Endothelial cell (in vitro differentiated cells): Measurements from ENCODE around the gene BTN1A1. TPM values are rescaled to one million over a fixed set of nuclear protein-coding genes. Genes with fewer than 3 reads are reported as not detected.
"Not testable (repeated sequence)": the region's sequence is repeated elsewhere in the genome, so short reads cannot be mapped to it uniquely, and the experiment has no call there.

Experiments used
- DNase-seq: peaks from one replicate; pipeline ENCODE4 v3.0.0; 2021; ENCODE audit warnings: low spot score
- H3K27ac Mint-ChIP-seq: one replicate; pipeline ENCODE4 v1.8.0; 2021; ENCODE audit warnings: mixed read lengths, inconsistent platforms; ENCODE audit not compliant: unreplicated experiment
- H3K27me3 Mint-ChIP-seq: one replicate; pipeline ENCODE4 v1.8.0; 2021; ENCODE audit warnings: mild to moderate bottlenecking, moderate library complexity, mixed read lengths, inconsistent platforms; ENCODE audit not compliant: unreplicated experiment
- H3K36me3 Mint-ChIP-seq: one replicate; pipeline ENCODE4 v1.8.0; 2021; ENCODE audit warnings: mild to moderate bottlenecking, low read depth, mixed read lengths, inconsistent platforms; ENCODE audit not compliant: unreplicated experiment
- H3K4me1 Mint-ChIP-seq: one replicate; pipeline ENCODE4 v1.8.0; 2021; ENCODE audit warnings: mild to moderate bottlenecking, mixed read lengths, inconsistent platforms; ENCODE audit not compliant: unreplicated experiment
- H3K4me3 Mint-ChIP-seq: one replicate; pipeline ENCODE4 v1.8.0; 2021; ENCODE audit warnings: mild to moderate bottlenecking, mixed read lengths, inconsistent platforms; ENCODE audit not compliant: unreplicated experiment
- H3K9me3 Mint-ChIP-seq: one replicate; pipeline ENCODE4 v1.8.0; 2021; ENCODE audit warnings: mixed read lengths, inconsistent platforms; ENCODE audit not compliant: unreplicated experiment
- CTCF ChIP-seq: fragments of 200-600 bp; sonication (generic); IDR thresholded peaks from one replicate; pipeline ENCODE4 v1.5.0; 2021; ENCODE audit warnings: antibody characterized with exemption; ENCODE audit not compliant: unreplicated experiment
- total RNA-seq: library from RNA; stranded (reverse); fragmentation: NEBNext Ultra II Directional; extraction: Animal tissue kit (Norgen Biotek cat#: 25700); gene quantifications from one replicate; pipeline ENCODE4 v1.2.1, GENCODE V29; 2021; ENCODE audit not compliant: unreplicated experiment

Gene BTN1A1
- total RNA-seq, 1 donor from 2014 or later: 1.4 TPM

DNA sequence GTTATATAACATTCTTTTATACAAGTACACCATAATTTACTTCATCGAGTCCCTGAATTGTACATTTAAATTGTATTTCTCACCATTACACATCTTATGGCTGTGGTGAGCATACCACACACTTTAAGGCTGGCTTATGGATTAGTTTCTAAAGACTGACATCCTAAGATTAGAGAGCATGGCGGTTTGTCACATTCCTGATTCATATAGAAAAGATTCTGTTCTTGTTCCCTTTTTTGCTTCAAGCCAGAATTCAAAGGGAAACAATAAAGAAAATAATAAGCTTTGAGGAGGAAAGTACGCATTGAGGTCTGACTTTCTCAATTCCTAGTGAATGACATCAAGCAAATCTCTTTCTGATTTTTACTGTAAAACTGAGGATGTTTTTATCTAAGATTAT is 2.5 kb downstream of the BTN1A1 start:
- Mint-ChIP-seq H3K36me3 (no peaks in the 10 kb centered on the region), H3K27ac (no peak overlapping the region), H3K4me1 (peaks cover 23% of the 10 kb centered on the region), H3K9me3 (no peaks in the 10 kb centered on the region), H3K27me3 (peaks cover 8% of the 10 kb centered on the region), H3K4me3 (no peak overlapping the region)
- no peak for DNase-seq
- no peak for TF ChIP-seq CTCF

DNA sequence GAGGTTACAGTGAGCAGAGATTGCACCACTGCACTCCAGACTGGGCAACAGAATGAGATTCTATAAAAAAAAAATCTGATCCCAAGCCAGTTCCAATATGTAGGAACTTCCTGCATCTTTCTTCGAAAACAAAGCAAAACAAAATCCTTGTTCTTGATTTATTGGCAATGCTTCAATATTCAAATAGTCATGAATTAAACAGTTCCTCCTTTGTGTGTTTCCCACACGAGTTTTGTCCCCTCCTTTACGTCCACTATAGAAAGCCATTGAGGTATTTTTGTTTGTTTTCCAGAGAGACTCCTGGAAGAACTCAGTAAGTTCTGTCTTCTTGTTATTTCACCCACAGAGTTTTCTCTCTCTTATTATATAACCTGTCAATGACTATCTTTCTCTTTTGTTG is 7.6 kb downstream of the BTN1A1 start:
- Mint-ChIP-seq H3K27me3 (peaks cover 9% of the 10 kb centered on the region), H3K4me1 (peaks cover 4% of the 10 kb centered on the region), H3K4me3 (no peak overlapping the region), H3K36me3 (no peaks in the 10 kb centered on the region), H3K9me3 (no peaks in the 10 kb centered on the region), H3K27ac (no peak overlapping the region)
- DNase-seq: no peak
- TF ChIP-seq CTCF: no peak

GRCh38 chr6:26511033-26511432 is 10.9 kb downstream of the BTN1A1 start:
- H3K4me3 Mint-ChIP-seq, DNase-seq, H3K9me3 Mint-ChIP-seq, H3K27ac Mint-ChIP-seq, H3K4me1 Mint-ChIP-seq, H3K27me3 Mint-ChIP-seq, H3K36me3 Mint-ChIP-seq: not testable (repeated sequence)

DNA sequence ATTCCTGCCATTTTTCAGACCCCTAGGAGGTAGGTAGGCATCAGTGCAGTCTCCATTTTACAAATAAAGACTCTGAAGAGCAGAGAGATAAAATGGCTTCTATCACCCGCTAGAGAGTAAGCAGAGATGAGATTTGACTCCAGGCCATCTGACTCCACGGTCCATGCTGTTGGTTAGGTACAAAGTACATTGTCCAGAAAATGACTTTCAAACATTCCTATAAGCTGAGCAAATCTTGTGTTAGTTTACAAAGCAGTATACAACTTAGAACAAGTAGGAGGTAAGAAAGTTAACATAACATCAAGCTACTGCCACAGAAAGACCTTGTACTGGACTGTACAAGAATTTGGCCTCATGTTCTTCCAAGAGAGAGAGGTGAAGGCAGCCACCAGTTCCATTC is 14.9 kb downstream of the BTN1A1 start:
- Mint-ChIP-seq H3K27ac (no peak overlapping the region), H3K27me3 (peaks cover 4% of the 10 kb centered on the region), H3K4me1 (no peaks in the 10 kb centered on the region), H3K36me3 (no peaks in the 10 kb centered on the region), H3K9me3 (no peaks in the 10 kb centered on the region), H3K4me3 (no peak overlapping the region)
- no peak for DNase-seq
- TF ChIP-seq CTCF: no peak

DNA sequence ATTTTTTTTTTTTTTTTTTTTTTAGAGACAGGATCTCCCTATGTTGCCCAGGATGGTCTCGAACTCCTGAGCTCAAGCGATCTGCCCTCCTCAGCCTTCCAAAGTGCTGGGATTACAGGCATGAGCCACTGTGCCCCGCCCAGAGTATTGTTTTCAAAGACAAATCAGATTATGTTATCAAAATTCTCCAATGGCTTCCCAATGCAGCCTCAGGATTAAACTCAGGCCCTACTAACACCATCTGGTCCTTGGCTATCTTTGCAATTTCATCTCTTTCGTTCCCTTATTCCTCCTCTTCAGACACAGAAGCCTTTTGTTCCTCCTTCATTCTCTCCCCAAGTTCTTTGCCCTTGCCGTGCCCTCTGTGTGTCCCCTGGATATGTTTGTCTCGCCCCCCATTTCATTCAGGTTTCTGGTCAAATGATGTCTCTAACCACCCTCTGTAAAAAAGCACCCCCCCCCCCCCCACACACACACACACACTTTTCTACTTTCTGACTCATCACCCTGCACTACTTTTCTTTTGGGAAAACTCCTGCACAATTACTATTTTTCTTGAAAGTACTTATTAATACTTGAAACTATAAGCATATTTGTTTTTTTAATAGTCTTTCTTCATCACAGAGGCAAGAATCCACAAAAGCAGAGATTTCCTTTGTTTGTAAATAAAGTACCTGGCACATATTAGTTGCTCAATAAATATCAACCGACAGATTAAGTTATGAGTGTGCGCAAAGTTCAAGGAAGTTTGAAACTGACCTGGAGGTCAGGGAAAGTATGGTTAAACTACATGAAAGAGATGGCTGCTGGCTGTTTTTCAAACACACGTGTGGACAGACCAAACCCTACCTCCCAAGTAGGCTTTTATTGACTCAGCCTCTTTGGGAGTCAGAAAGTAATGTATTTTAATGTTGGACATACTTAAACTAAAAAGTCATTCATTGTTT is 16.7 kb downstream of the BTN1A1 start:
- no peak for DNase-seq
- H3K9me3 Mint-ChIP-seq: no peaks in the 10 kb centered on the region
- no peak overlapping the region for H3K4me3 Mint-ChIP-seq
- peaks cover 7% of the 10 kb centered on the region for H3K4me1 Mint-ChIP-seq
- H3K27me3 Mint-ChIP-seq: peaks cover 8% of the 10 kb centered on the region
- H3K27ac Mint-ChIP-seq: no peak overlapping the region
- TF ChIP-seq CTCF: no peak
- H3K36me3 Mint-ChIP-seq: peaks cover 7% of the 10 kb centered on the region
